ENCODE data around the gene IGF2BP2. TPM values are rescaled to one million over a fixed set of nuclear protein-coding genes. Genes with fewer than 3 reads are reported as not detected.

The IGF2BP2 gene
- total RNA-seq (2021), result 133 to 157 TPM (median 150 TPM) in 3 replicates
- Bru-seq, nascent RNA, result percentile 93 among the genes with signal in this experiment
- long read RNA-seq, experiment 1, transcript IGF2BP2-202 (16 exons, 3,688 nt), result major isoform, 210 of 479 reads
- long read RNA-seq, experiment 1, transcript IGF2BP2-201 (15 exons, 3,291 nt), result minor isoform, 72 of 479 reads
- long read RNA-seq, experiment 1, partial matches to known transcripts, result 67 of 479 reads
- long read RNA-seq, experiment 1, other reads (novel, unspliced or antisense), result 124 of 479 reads
- long read RNA-seq, experiment 2, transcript IGF2BP2-201 (15 exons, 3,291 nt), result minor isoform, 6 of 147 reads
- long read RNA-seq, experiment 2, transcript IGF2BP2-202 (16 exons, 3,688 nt), result major isoform, 27 of 147 reads
- long read RNA-seq, experiment 2, partial matches to known transcripts, result 27 of 147 reads
- long read RNA-seq, experiment 2, other reads (novel, unspliced or antisense), result 87 of 147 reads
- long read RNA-seq, experiment 3, partial matches to known transcripts, result 13 of 22 reads
- long read RNA-seq, experiment 3, other reads (novel, unspliced or antisense), result 7 of 22 reads

GRCh38 chr3:185825006-185825638 lies at the start of gene IGF2BP2:
TSS of gene IGF2BP2 (minus strand) at chr3:185825042. CDS start at chr3:185824960, 82 bp downstream.
- CTCF ChIA-PET, result interaction anchor here (0.6 to 3.7 kb wide), 5 partner anchors 56 to 165 kb away, joined by 3 to 27 read pairs (median 3); no protein-coding TSS in a partner anchor
- H3K27me3 Mint-ChIP-seq (ENCODE audit: low read depth), result peaks cover 18% of the 10 kb centered on the region
- H3K4me1 Mint-ChIP-seq, result peaks cover 38% of the 10 kb centered on the region
- peaks cover 32% of the 10 kb centered on the region for H3K9me3 Mint-ChIP-seq
- peak; percentile 81 for DNase-seq (ENCODE audit: low spot score)
- peak; percentile 63 for ATAC-seq
- POLR2A ChIA-PET, result interaction anchor here (0.9 to 1.0 kb wide), 2 partner anchors 39 to 112 kb away, joined by 3 to 4 read pairs; partner anchors contain the start of gene TRA2B
- peaks cover 36% of the 10 kb centered on the region for H3K36me3 Mint-ChIP-seq
- peak within 1 kb of the TSS; percentile 89 for H3K4me3 Mint-ChIP-seq
- TF ChIP-seq USF1 (CRISPR knock-in tag; IDR thresholded peaks at IDR 0.05) (no peak), USF2 (CRISPR knock-in tag; IDR thresholded peaks at IDR 0.05) (peak; percentile 8; the same call in 1 of the 2 replicates), CTCF (IDR thresholded peaks at IDR 0.05) (no peak), FOXK1 (CRISPR knock-in tag; IDR thresholded peaks at IDR 0.05) (0 out of 2 replicates have a peak, but pooled peaks have one; percentile 1), JUN (CRISPR knock-in tag; IDR thresholded peaks at IDR 0.05) (peak; percentile 42), KAT7 (CRISPR knock-in tag; IDR thresholded peaks at IDR 0.05; ENCODE audit: borderline replicate concordance) (peak; percentile 12; the same call in 1 of the 2 replicates), ZNF671 (CRISPR knock-in tag; IDR thresholded peaks at IDR 0.05) (no peak), E2F5 (CRISPR knock-in tag; IDR thresholded peaks at IDR 0.05) (peak; percentile 17; the same call in 1 of the 2 replicates), ZNF263 (CRISPR knock-in tag; IDR thresholded peaks at IDR 0.05; ENCODE audit: low read depth) (no peak), ZNF232 (CRISPR knock-in tag; IDR thresholded peaks at IDR 0.05) (0 out of 2 replicates have a peak, but pooled peaks have one; percentile 9)
- H3K27ac Mint-ChIP-seq, result peak within 1 kb of the TSS; percentile 88

GRCh38 chr3:185874119-185874518 lies 49.3 kb upstream of the IGF2BP2 start:
- ChIA-PET CTCF (interaction anchor here (0.9 to 3.1 kb wide), 5 partner anchors 9 to 214 kb away, joined by 4 to 9 read pairs (median 6); no protein-coding TSS in a partner anchor), POLR2A (no interaction called here)

GRCh38 chr3:185867650-185868049 lies 42.8 kb upstream of the IGF2BP2 start:
- H3K27me3 Mint-ChIP-seq (ENCODE audit: low read depth), result no peaks in the 10 kb centered on the region
- no peak overlapping the region for H3K27ac Mint-ChIP-seq
- ChIA-PET CTCF (interaction anchor here (1.8 to 2.0 kb wide), 2 partner anchors 99 to 207 kb away, joined by 4 to 11 read pairs; no protein-coding TSS in a partner anchor), POLR2A (no interaction called here)
- DNase-seq (ENCODE audit: low spot score), result no peak
- no peaks in the 10 kb centered on the region for H3K36me3 Mint-ChIP-seq
- peaks cover 9% of the 10 kb centered on the region for H3K4me1 Mint-ChIP-seq
- no peaks in the 10 kb centered on the region for H3K9me3 Mint-ChIP-seq
- H3K4me3 Mint-ChIP-seq, result no peak overlapping the region
- ATAC-seq, result no peak
- TF ChIP-seq ATF6 (CRISPR knock-in tag; IDR thresholded peaks at IDR 0.05) (no peak), ELF4 (CRISPR knock-in tag; IDR thresholded peaks at IDR 0.05; ENCODE audit: low read depth) (no peak), NFYB (CRISPR knock-in tag; conservative IDR thresholded peaks at IDR 0.05; ENCODE audit: low read depth) (no peak), ZNF121 (CRISPR knock-in tag; IDR thresholded peaks at IDR 0.05) (no peak), MAX (CRISPR knock-in tag; IDR thresholded peaks at IDR 0.05) (no peak), ZNF396 (CRISPR knock-in tag; IDR thresholded peaks at IDR 0.05; ENCODE audit: borderline replicate concordance) (no peak), ESRRA (CRISPR knock-in tag; IDR thresholded peaks at IDR 0.05; ENCODE audit: borderline replicate concordance) (no peak), RELA (CRISPR knock-in tag; IDR thresholded peaks at IDR 0.05; ENCODE audit: borderline replicate concordance) (no peak), ZBTB43 (CRISPR knock-in tag; IDR thresholded peaks at IDR 0.05) (no peak), SP1 (CRISPR knock-in tag; conservative IDR thresholded peaks at IDR 0.05) (no peak), OVOL2 (CRISPR knock-in tag; IDR thresholded peaks at IDR 0.05; ENCODE audit: borderline replicate concordance) (no peak)

More at GRCh38 chr3:185874119-185874518, 49.3 kb upstream of the IGF2BP2 start:
- peaks cover 15% of the 10 kb centered on the region for H3K4me1 Mint-ChIP-seq
- TF ChIP-seq ZNF263 (CRISPR knock-in tag; IDR thresholded peaks at IDR 0.05; ENCODE audit: low read depth), result no peak
- TF ChIP-seq SOX15 (CRISPR knock-in tag; IDR thresholded peaks at IDR 0.05), result no peak
- H3K27ac Mint-ChIP-seq, result peak overlapping the region; percentile 88
- no peaks in the 10 kb centered on the region for H3K27me3 Mint-ChIP-seq (ENCODE audit: low read depth)
- no peaks in the 10 kb centered on the region for H3K9me3 Mint-ChIP-seq
- H3K4me3 Mint-ChIP-seq, result no peak overlapping the region
- no peaks in the 10 kb centered on the region for H3K36me3 Mint-ChIP-seq
- ATAC-seq, result peak; percentile 51
- DNase-seq (ENCODE audit: low spot score), result no peak

Measured in WTC11 (cell line).